Lower lobe of right lung (tissue), 2 donors: ENCODE results near the gene CEACAM20. TPM values are rescaled to one million over a fixed set of nuclear protein-coding genes. Genes with fewer than 3 reads are reported as not detected.
"Not testable (repeated sequence)": the region's sequence is repeated elsewhere in the genome, so short reads cannot be mapped to it uniquely, and the experiment has no call there.

Source experiments
- ATAC-seq, 2 donors: fragments of 200-7000 bp; cut with Tn5 transposase; one replicate each; pipeline ENCODE4 v1.9.1; 2020 to 2022; ENCODE audit warnings: mild to moderate bottlenecking in 2 of 2, moderate library complexity in 2 of 2
- DNase-seq: peaks from one replicate; pipeline ENCODE4 v3.0.0-alpha.2; 2020
- H3K27ac ChIP-seq: fragments of 200-600 bp; one replicate; pipeline ENCODE4 v1.8.0; 2022
- H3K27me3 ChIP-seq: fragments of 200-600 bp; one replicate; pipeline ENCODE4 v1.8.0; 2022; ENCODE audit warnings: low read depth
- H3K36me3 ChIP-seq: fragments of 200-600 bp; one replicate; pipeline ENCODE4 v1.8.0; 2022; ENCODE audit warnings: mild to moderate bottlenecking
- H3K4me1 ChIP-seq: fragments of 200-600 bp; one replicate; pipeline ENCODE4 v1.8.0; 2022
- H3K4me3 ChIP-seq: fragments of 200-600 bp; one replicate; pipeline ENCODE4 v1.8.0; 2022; ENCODE audit warnings: mild to moderate bottlenecking
- H3K9me3 ChIP-seq: fragments of 200-600 bp; one replicate; pipeline ENCODE4 v1.8.0; 2022
- intact Hi-C: fragments of 100-400 bp; cut with DNase I; formaldehyde crosslinking; loops from one replicate; pipeline ENCODE4 v1.11.0; 2022
- total RNA-seq: library from RNA; stranded (reverse); fragmentation: NEBNext Ultra II Directional; extraction: Animal tissue kit (Norgen Biotek cat#: 25700); gene quantifications from one replicate; pipeline ENCODE4 v1.2.1, GENCODE V29; 2021
- TF ChIP-seq, protein P1 (sequence below): fragments of 200-600 bp; IDR thresholded peaks from one replicate; pipeline ENCODE4 v1.8.0; 2022; ENCODE audit warnings: antibody characterized with exemption, mild to moderate bottlenecking
- donor health status: DM: no; HTN: yes; CAD: no; lungs with severe emphysema.

CEACAM20 gene
- total RNA-seq, 1 donor from 2014 or later = 0.30 TPM

DNA sequence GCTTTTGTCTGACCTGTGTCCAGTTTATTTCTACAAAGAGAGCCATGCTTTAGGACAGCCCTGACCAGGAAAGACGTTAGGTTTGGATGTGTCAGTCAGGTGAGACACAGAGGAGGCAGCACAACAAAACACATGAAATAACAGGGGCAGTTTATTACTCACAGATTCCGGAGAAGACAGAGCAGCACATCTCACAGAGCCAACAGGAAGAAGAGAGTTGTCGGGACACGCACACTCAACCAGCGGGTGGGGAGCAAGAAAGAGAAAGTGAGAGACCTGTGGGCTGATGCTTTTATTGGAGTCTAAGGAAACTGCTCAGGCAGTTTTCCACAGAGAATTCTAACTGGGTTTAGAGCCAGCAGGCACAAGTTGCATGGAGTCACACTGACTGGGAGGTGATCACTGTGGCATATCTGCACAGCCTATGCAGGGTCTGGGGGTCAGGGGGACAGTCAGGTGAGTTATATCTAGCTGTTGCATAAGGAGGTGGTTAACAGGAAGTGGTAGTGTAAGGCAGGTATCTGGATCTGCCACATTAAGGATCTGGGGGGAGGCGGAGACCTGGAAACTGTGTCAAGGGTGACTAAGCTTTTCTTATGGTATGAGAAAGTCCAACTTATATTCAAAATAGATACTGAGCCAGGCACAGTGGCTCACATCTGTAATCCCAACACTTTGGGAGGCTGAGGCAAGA is 24.1 kb upstream of the CEACAM20 start:
- intact Hi-C loops = no loop called here
- Histone ChIP-seq H3K4me1 (no peaks in the 10 kb centered on the region), H3K27me3 (peaks cover 6% of the 10 kb centered on the region), H3K27ac (no peak overlapping the region), H3K4me3 (no peak overlapping the region), H3K9me3 (no peaks in the 10 kb centered on the region), H3K36me3 (no peaks in the 10 kb centered on the region)
- no peak for ATAC-seq
- TF ChIP-seq, protein P1, sequence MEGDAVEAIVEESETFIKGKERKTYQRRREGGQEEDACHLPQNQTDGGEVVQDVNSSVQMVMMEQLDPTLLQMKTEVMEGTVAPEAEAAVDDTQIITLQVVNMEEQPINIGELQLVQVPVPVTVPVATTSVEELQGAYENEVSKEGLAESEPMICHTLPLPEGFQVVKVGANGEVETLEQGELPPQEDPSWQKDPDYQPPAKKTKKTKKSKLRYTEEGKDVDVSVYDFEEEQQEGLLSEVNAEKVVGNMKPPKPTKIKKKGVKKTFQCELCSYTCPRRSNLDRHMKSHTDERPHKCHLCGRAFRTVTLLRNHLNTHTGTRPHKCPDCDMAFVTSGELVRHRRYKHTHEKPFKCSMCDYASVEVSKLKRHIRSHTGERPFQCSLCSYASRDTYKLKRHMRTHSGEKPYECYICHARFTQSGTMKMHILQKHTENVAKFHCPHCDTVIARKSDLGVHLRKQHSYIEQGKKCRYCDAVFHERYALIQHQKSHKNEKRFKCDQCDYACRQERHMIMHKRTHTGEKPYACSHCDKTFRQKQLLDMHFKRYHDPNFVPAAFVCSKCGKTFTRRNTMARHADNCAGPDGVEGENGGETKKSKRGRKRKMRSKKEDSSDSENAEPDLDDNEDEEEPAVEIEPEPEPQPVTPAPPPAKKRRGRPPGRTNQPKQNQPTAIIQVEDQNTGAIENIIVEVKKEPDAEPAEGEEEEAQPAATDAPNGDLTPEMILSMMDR = no peak
- DNase-seq = no peak

DNA sequence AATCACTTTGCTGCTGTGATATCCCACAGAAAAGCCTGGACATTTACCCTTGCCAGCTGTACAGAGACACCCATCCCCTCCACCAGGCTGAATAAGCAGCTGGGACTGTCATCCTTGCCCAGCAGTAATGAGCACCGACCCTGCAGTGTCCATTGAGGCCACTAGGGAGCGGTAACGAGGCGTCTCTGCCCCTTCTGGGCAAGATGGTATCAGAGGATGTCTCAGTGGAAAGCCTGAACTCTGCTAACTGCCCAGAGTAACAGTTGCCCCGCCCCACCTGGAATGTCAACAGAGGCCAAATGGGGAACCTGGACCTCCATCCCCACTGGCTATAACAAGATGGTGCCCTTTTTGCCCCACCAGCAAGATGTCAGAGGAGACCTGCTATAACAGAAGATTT is 22.8 kb upstream of the CEACAM20 start:
- intact Hi-C loops = no loop called here
- ATAC-seq = peak; percentile 58 to 74
- H3K9me3 ChIP-seq = no peaks in the 10 kb centered on the region
- no peaks in the 10 kb centered on the region for H3K4me1 ChIP-seq
- no peak for DNase-seq
- TF ChIP-seq, protein P1 = peak; percentile 46
- peaks cover 4% of the 10 kb centered on the region for H3K27me3 ChIP-seq
- no peaks in the 10 kb centered on the region for H3K36me3 ChIP-seq
- no peak overlapping the region for H3K27ac ChIP-seq
- H3K4me3 ChIP-seq = no peak overlapping the region

DNA sequence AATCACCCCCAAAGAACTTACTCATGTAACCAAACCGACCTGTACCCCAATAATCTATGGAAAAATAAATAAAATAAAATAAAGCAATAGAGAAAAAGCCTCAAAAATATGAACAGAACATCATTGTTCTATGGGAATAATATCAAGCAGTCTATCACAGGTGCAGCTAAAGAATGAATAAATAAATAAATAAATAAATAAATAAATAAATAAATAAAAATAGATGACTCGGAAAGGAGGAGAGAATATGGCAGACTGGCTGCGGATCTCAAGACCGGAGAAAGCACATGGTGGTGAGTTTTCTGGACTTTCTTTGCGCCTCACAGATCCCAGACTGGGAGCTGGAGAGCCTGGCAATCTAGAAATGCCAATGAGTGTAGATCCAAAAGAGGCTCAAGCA is 22.4 kb upstream of the CEACAM20 start:
- H3K4me1 ChIP-seq = no peaks in the 10 kb centered on the region
- H3K27ac ChIP-seq = no peak overlapping the region
- ATAC-seq = no peak
- intact Hi-C loops = no loop called here
- TF ChIP-seq, protein P1 = no peak
- no peak for DNase-seq
- H3K4me3 ChIP-seq = no peak overlapping the region
- H3K36me3 ChIP-seq = no peaks in the 10 kb centered on the region
- H3K9me3 ChIP-seq = no peaks in the 10 kb centered on the region
- H3K27me3 ChIP-seq = no peaks in the 10 kb centered on the region

DNA sequence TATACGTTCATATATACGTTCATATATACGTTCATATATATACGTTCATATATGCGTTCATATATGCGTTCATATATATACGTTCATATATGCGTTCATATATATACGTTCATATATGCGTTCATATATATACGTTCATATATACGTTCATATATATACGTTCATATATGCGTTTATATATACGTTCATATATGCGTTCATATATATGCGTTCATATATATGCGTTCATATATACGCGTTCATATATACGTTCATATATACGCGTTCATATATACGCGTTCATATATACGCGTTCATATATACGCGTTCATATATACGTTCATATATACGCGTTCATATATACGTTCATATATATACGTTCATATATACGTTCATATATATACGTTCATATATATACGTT is 21.5 kb upstream of the CEACAM20 start:
- H3K4me1 ChIP-seq, H3K9me3 ChIP-seq, intact Hi-C loops, H3K27me3 ChIP-seq, DNase-seq, H3K36me3 ChIP-seq, H3K27ac ChIP-seq, ATAC-seq, H3K4me3 ChIP-seq: not testable (repeated sequence)

DNA sequence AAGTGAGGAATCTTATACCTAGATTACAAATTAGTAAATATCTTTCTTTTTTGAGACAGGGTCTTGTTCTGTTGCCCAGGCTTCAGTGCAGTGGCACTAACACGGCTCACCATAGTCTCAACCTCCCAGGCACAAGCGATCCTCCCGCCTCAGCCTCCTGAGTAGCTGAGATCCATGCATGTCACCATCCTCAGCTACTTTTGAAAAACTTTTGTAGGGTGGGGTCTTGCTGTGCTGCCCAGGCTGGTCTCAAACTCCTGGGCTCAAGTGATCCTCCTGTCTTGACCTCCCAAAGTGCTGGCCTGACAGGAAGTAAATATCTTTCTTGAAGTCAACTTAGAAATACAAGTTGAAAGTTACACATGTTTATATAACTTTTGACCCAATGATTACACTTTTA is 20.0 kb upstream of the CEACAM20 start:
- intact Hi-C loops = no loop called here
- H3K27me3 ChIP-seq = no peaks in the 10 kb centered on the region
- H3K27ac ChIP-seq = no peak overlapping the region
- no peak overlapping the region for H3K4me3 ChIP-seq
- no peak for DNase-seq
- no peak for ATAC-seq
- H3K4me1 ChIP-seq = no peaks in the 10 kb centered on the region
- no peaks in the 10 kb centered on the region for H3K9me3 ChIP-seq
- H3K36me3 ChIP-seq = no peaks in the 10 kb centered on the region
- TF ChIP-seq, protein P1 = no peak

DNA sequence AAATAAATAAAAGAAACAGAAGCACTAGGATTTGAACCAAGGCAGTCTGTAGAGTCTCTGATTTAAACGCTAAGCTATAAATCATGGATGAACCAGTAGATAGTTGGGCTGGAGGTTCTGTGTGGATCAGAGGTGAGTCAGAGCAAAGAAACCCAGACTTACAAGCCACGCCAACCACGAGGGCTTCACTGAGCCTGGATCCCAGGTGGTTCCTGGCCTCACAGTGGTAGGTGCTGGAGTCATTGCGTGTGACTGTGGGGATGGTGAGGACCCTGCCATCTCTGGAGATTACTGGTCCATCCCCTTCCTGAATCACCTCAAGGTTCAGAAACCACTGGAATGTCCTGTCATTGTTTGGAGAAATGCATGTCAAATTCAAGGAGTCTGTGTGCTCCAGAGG is 19.3 kb upstream of the CEACAM20 start:
- TF ChIP-seq, protein P1 = no peak
- DNase-seq (no peak), ATAC-seq (no peak)
- intact Hi-C loops = no loop called here
- H3K36me3 ChIP-seq = no peaks in the 10 kb centered on the region
- no peak overlapping the region for H3K4me3 ChIP-seq
- no peak overlapping the region for H3K27ac ChIP-seq
- no peaks in the 10 kb centered on the region for H3K4me1 ChIP-seq
- H3K9me3 ChIP-seq = no peaks in the 10 kb centered on the region
- no peaks in the 10 kb centered on the region for H3K27me3 ChIP-seq
